Measurements from ENCODE around the gene ASIC2. TPM values are rescaled to one million over a fixed set of nuclear protein-coding genes. Genes with fewer than 3 reads are reported as not detected.

The ASIC2 gene
- total RNA-seq, 1 experiment from 2014 or later, result not detected

GRCh38 chr17:33049781-33050414 is 243.2 kb downstream of the ASIC2 start:
- Histone ChIP-seq H3K36me3 (ENCODE audit: insufficient read depth, low read length) (no peaks in the 10 kb centered on the region), H4K20me1 (ENCODE audit: insufficient read depth, low read depth, low read length) (no peaks in the 10 kb centered on the region), H3K9me2 (replicated peaks; ENCODE audit: insufficient read depth, low read length) (no peaks in the 10 kb centered on the region), H3K27ac (ENCODE audit: low read length) (no peak overlapping the region), H3K9me3 (ENCODE audit: low read length) (no peaks in the 10 kb centered on the region), H3K9ac (ENCODE audit: low read length) (no peak overlapping the region), H3K4me3 (ENCODE audit: low read length) (no peak overlapping the region), H3K27me3 (ENCODE audit: low read length) (no peaks in the 10 kb centered on the region), H3K4me2 (ENCODE audit: low read depth, low read length, poor library complexity, severe bottlenecking) (no peak overlapping the region), H3K79me2 (ENCODE audit: low read length) (no peaks in the 10 kb centered on the region), H3K4me1 (ENCODE audit: low read length) (no peaks in the 10 kb centered on the region), H2AFZ (ENCODE audit: low read length) (no peak overlapping the region)
- DNase-seq, result peak; percentile 67

GRCh38 chr17:33046361-33047255 is 246.5 kb downstream of the ASIC2 start:
- Histone ChIP-seq H2AFZ (ENCODE audit: low read length) (no peak overlapping the region), H3K36me3 (ENCODE audit: insufficient read depth, low read length) (no peaks in the 10 kb centered on the region), H3K9me3 (ENCODE audit: low read length) (no peaks in the 10 kb centered on the region), H3K4me2 (ENCODE audit: low read depth, low read length, poor library complexity, severe bottlenecking) (no peak overlapping the region), H3K79me2 (ENCODE audit: low read length) (no peaks in the 10 kb centered on the region), H3K27ac (ENCODE audit: low read length) (no peak overlapping the region), H3K9ac (ENCODE audit: low read length) (no peak overlapping the region), H3K4me1 (ENCODE audit: low read length) (no peaks in the 10 kb centered on the region), H3K9me2 (replicated peaks; ENCODE audit: insufficient read depth, low read length) (no peaks in the 10 kb centered on the region), H3K27me3 (ENCODE audit: low read length) (no peaks in the 10 kb centered on the region), H3K4me3 (ENCODE audit: low read length) (no peak overlapping the region), H4K20me1 (ENCODE audit: insufficient read depth, low read depth, low read length) (no peaks in the 10 kb centered on the region)
- DNase-seq, result no peak

- no peaks in the 10 kb centered on the region for H3K9me3 ChIP-seq (ENCODE audit: low read length)
- H4K20me1 ChIP-seq (ENCODE audit: insufficient read depth, low read depth, low read length), result no peaks in the 10 kb centered on the region
- H3K9ac ChIP-seq (ENCODE audit: low read length), result no peak overlapping the region
- no peaks in the 10 kb centered on the region for H3K4me1 ChIP-seq (ENCODE audit: low read length)
- H3K79me2 ChIP-seq (ENCODE audit: low read length), result no peaks in the 10 kb centered on the region
- no peaks in the 10 kb centered on the region for H3K27me3 ChIP-seq (ENCODE audit: low read length)
- H3K27ac ChIP-seq (ENCODE audit: low read length), result no peak overlapping the region
- H2AFZ ChIP-seq (ENCODE audit: low read length), result no peak overlapping the region
- H3K4me3 ChIP-seq (ENCODE audit: low read length), result no peak overlapping the region
- no peaks in the 10 kb centered on the region for H3K36me3 ChIP-seq (ENCODE audit: insufficient read depth, low read length)
- no peak overlapping the region for H3K4me2 ChIP-seq (ENCODE audit: low read depth, low read length, poor library complexity, severe bottlenecking)
- no peak for DNase-seq
- no peaks in the 10 kb centered on the region for H3K9me2 ChIP-seq (replicated peaks; ENCODE audit: insufficient read depth, low read length)
These were observed 247.9 kb downstream of the ASIC2 start for GRCh38 chr17:33045216-33045615.

- Histone ChIP-seq H3K79me2 (ENCODE audit: low read length) (no peaks in the 10 kb centered on the region), H3K4me3 (ENCODE audit: low read length) (no peak overlapping the region), H3K4me1 (ENCODE audit: low read length) (no peaks in the 10 kb centered on the region), H3K9me3 (ENCODE audit: low read length) (no peaks in the 10 kb centered on the region), H3K9me2 (replicated peaks; ENCODE audit: insufficient read depth, low read length) (no peaks in the 10 kb centered on the region), H3K36me3 (ENCODE audit: insufficient read depth, low read length) (no peaks in the 10 kb centered on the region), H3K4me2 (ENCODE audit: low read depth, low read length, poor library complexity, severe bottlenecking) (no peak overlapping the region), H3K27ac (ENCODE audit: low read length) (no peak overlapping the region), H4K20me1 (ENCODE audit: insufficient read depth, low read depth, low read length) (no peaks in the 10 kb centered on the region), H3K9ac (ENCODE audit: low read length) (no peak overlapping the region), H2AFZ (ENCODE audit: low read length) (no peak overlapping the region), H3K27me3 (ENCODE audit: low read length) (no peaks in the 10 kb centered on the region)
- DNase-seq, result no peak
These were observed 248.3 kb downstream of the ASIC2 start for GRCh38 chr17:33044771-33045170.

DNA sequence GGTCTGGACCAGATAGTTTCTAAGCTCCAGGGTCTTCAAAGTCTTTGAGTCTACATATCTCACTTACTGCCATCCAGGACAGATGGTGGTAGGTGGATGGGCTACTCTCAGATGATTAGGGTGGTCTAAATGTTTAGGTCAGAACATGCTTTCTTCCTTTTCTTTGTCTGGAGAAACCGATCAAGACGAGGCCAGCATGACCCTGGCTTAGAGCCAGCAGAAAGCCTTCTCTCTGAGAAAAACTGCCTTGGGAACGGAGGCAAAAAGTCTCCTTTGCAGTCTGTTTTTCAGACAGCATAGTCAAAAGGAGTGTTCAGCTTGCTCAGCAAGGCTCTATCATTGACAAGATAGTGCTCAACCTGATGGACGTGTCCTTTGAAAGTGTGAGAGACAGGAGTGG is 252.6 kb downstream of the ASIC2 start:
- no peaks in the 10 kb centered on the region for H3K27me3 ChIP-seq (ENCODE audit: low read length)
- no peak overlapping the region for H3K4me3 ChIP-seq (ENCODE audit: low read length)
- no peak overlapping the region for H3K4me2 ChIP-seq (ENCODE audit: low read depth, low read length, poor library complexity, severe bottlenecking)
- no peak overlapping the region for H3K27ac ChIP-seq (ENCODE audit: low read length)
- no peaks in the 10 kb centered on the region for H4K20me1 ChIP-seq (ENCODE audit: insufficient read depth, low read depth, low read length)
- no peaks in the 10 kb centered on the region for H3K79me2 ChIP-seq (ENCODE audit: low read length)
- H3K4me1 ChIP-seq (ENCODE audit: low read length), result no peaks in the 10 kb centered on the region
- no peak for DNase-seq
- H2AFZ ChIP-seq (ENCODE audit: low read length), result no peak overlapping the region
- no peaks in the 10 kb centered on the region for H3K9me2 ChIP-seq (replicated peaks; ENCODE audit: insufficient read depth, low read length)
- no peaks in the 10 kb centered on the region for H3K9me3 ChIP-seq (ENCODE audit: low read length)
- H3K9ac ChIP-seq (ENCODE audit: low read length), result no peak overlapping the region
- H3K36me3 ChIP-seq (ENCODE audit: insufficient read depth, low read length), result no peaks in the 10 kb centered on the region

GRCh38 chr17:33039874-33040273 is 253.2 kb downstream of the ASIC2 start:
- H3K4me1 ChIP-seq (ENCODE audit: low read length), result no peaks in the 10 kb centered on the region
- H3K79me2 ChIP-seq (ENCODE audit: low read length), result no peaks in the 10 kb centered on the region
- DNase-seq, result no peak
- no peaks in the 10 kb centered on the region for H3K9me3 ChIP-seq (ENCODE audit: low read length)
- H3K9ac ChIP-seq (ENCODE audit: low read length), result no peak overlapping the region
- no peak overlapping the region for H3K27ac ChIP-seq (ENCODE audit: low read length)
- H3K4me3 ChIP-seq (ENCODE audit: low read length), result no peak overlapping the region
- H2AFZ ChIP-seq (ENCODE audit: low read length), result no peak overlapping the region
- H3K27me3 ChIP-seq (ENCODE audit: low read length), result no peaks in the 10 kb centered on the region
- H3K36me3 ChIP-seq (ENCODE audit: insufficient read depth, low read length), result no peaks in the 10 kb centered on the region
- no peaks in the 10 kb centered on the region for H4K20me1 ChIP-seq (ENCODE audit: insufficient read depth, low read depth, low read length)
- no peak overlapping the region for H3K4me2 ChIP-seq (ENCODE audit: low read depth, low read length, poor library complexity, severe bottlenecking)
- H3K9me2 ChIP-seq (replicated peaks; ENCODE audit: insufficient read depth, low read length), result no peaks in the 10 kb centered on the region

- no peak overlapping the region for H2AFZ ChIP-seq (ENCODE audit: low read length)
- no peaks in the 10 kb centered on the region for H3K79me2 ChIP-seq (ENCODE audit: low read length)
- H3K9me3 ChIP-seq (ENCODE audit: low read length), result no peaks in the 10 kb centered on the region
- no peaks in the 10 kb centered on the region for H3K4me1 ChIP-seq (ENCODE audit: low read length)
- no peaks in the 10 kb centered on the region for H3K36me3 ChIP-seq (ENCODE audit: insufficient read depth, low read length)
- no peaks in the 10 kb centered on the region for H4K20me1 ChIP-seq (ENCODE audit: insufficient read depth, low read depth, low read length)
- H3K9me2 ChIP-seq (replicated peaks; ENCODE audit: insufficient read depth, low read length), result no peaks in the 10 kb centered on the region
- peak; percentile 73 for DNase-seq
- H3K4me3 ChIP-seq (ENCODE audit: low read length), result no peak overlapping the region
- no peaks in the 10 kb centered on the region for H3K27me3 ChIP-seq (ENCODE audit: low read length)
- no peak overlapping the region for H3K27ac ChIP-seq (ENCODE audit: low read length)
- H3K4me2 ChIP-seq (ENCODE audit: low read depth, low read length, poor library complexity, severe bottlenecking), result no peak overlapping the region
- no peak overlapping the region for H3K9ac ChIP-seq (ENCODE audit: low read length)
These were observed 254.4 kb downstream of the ASIC2 start for GRCh38 chr17:33038740-33039139.

DNA sequence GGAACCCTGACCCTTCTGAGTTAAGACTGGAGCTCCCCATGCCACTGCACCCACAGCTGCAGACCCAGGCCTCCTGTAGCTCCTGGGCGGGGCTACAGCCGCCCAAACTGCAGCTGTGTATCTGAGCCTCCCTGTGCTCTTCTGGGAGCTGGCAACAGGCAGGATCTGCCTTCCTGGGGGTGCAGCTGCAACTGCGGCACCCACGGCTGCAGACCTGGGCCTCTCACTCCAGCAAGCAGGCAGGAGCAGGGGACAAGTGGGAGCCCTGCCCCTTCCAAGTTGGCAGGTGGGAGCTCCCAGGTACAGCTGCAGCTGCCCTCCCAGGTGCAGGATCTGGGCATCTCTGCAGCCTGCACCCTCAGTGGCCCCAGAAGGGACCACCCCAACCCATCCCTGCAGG is 259.9 kb downstream of the ASIC2 start:
- Histone ChIP-seq H3K4me2 (ENCODE audit: low read depth, low read length, poor library complexity, severe bottlenecking) (no peak overlapping the region), H3K27ac (ENCODE audit: low read length) (no peak overlapping the region), H2AFZ (ENCODE audit: low read length) (no peak overlapping the region), H3K9ac (ENCODE audit: low read length) (no peak overlapping the region), H3K27me3 (ENCODE audit: low read length) (no peaks in the 10 kb centered on the region), H3K4me1 (ENCODE audit: low read length) (no peaks in the 10 kb centered on the region), H3K4me3 (ENCODE audit: low read length) (no peak overlapping the region), H3K9me3 (ENCODE audit: low read length) (no peaks in the 10 kb centered on the region), H3K79me2 (ENCODE audit: low read length) (no peaks in the 10 kb centered on the region), H4K20me1 (ENCODE audit: insufficient read depth, low read depth, low read length) (no peaks in the 10 kb centered on the region), H3K36me3 (ENCODE audit: insufficient read depth, low read length) (no peaks in the 10 kb centered on the region), H3K9me2 (replicated peaks; ENCODE audit: insufficient read depth, low read length) (no peaks in the 10 kb centered on the region)
- DNase-seq, result no peak

Data from Karpas-422 (cell line).